ENCODE results near the gene CLIC5. TPM values are rescaled to one million over a fixed set of nuclear protein-coding genes. Genes with fewer than 3 reads are reported as not detected.
A peak's percentile ranks its signal among the peaks of the same experiment; 100 is the strongest.

The CLIC5 gene
- total RNA-seq, 1 experiment from 2014 or later: 0.05 TPM

GRCh38 chr6:46042355-46042999 lies 26.8 kb upstream of the CLIC5 start:
- peaks cover 2% of the 10 kb centered on the region; the same call in 1 of the 2 replicates for H3K4me1 ChIP-seq (ENCODE audit: control insufficient read depth, insufficient read depth, low read length)
- no peak overlapping the region for H3K4me3 ChIP-seq (ENCODE audit: low read depth in 2 of 2, low read length in 2 of 2)
- ATAC-seq (no peak), DNase-seq (ENCODE audit: low read depth, low spot score) (no peak)
- ChIA-PET POLR2A (no interaction called here), CTCF (no interaction called here)
- H3K36me3 ChIP-seq (ENCODE audit: control insufficient read depth, insufficient read depth, low read length): no peaks in the 10 kb centered on the region
- no peaks in the 10 kb centered on the region for H3K9me3 ChIP-seq (ENCODE audit: control insufficient read depth, insufficient read depth, low read depth, low read length)
- intact Hi-C loops (cut with micrococcal nuclease; ENCODE audit: unreplicated experiment) (no loop called here), in situ Hi-C loops (cut with HindIII; ENCODE audit: low pct_unique_long_range_greater_than_20kb, low sequenced_read_pairs) (no loop called here)
- no peaks in the 10 kb centered on the region for H3K27me3 ChIP-seq (ENCODE audit: control insufficient read depth, insufficient read depth, low read length)
- TF ChIP-seq POLR2AphosphoS5 (IDR thresholded peaks at IDR 0.05; ENCODE audit: low read depth, low read length): no peak
- TF ChIP-seq CTCF (IDR thresholded peaks at IDR 0.05): peak; percentile 54
- TF ChIP-seq REST (IDR thresholded peaks at IDR 0.05; ENCODE audit: insufficient read depth in 1 of 2, low read depth in 2 of 2, low read length in 1 of 2): no peak
- TF ChIP-seq TCF7L2 (IDR thresholded peaks at IDR 0.05; ENCODE audit: low read depth, low read length): no peak
- no peak for TF ChIP-seq SIN3A (IDR thresholded peaks at IDR 0.05; ENCODE audit: borderline replicate concordance, insufficient read depth, low read depth, low read length)
- H3K27ac ChIP-seq (ENCODE audit: low read length): no peak overlapping the region
- no TSS peak for BruUV-seq (replicated peaks)

- in situ Hi-C loops (cut with HindIII; ENCODE audit: low pct_unique_long_range_greater_than_20kb, low sequenced_read_pairs) (no loop called here), intact Hi-C loops (cut with micrococcal nuclease; ENCODE audit: unreplicated experiment) (no loop called here)
- H3K27ac ChIP-seq (ENCODE audit: low read length): no peak overlapping the region
- BruUV-seq (replicated peaks): no TSS peak
- no peaks in the 10 kb centered on the region for H3K9me3 ChIP-seq (ENCODE audit: control insufficient read depth, insufficient read depth, low read depth, low read length)
- TF ChIP-seq TCF7L2 (IDR thresholded peaks at IDR 0.05; ENCODE audit: low read depth, low read length) (no peak), REST (IDR thresholded peaks at IDR 0.05; ENCODE audit: insufficient read depth in 1 of 2, low read depth in 2 of 2, low read length in 1 of 2) (no peak), POLR2AphosphoS5 (IDR thresholded peaks at IDR 0.05; ENCODE audit: low read depth, low read length) (no peak), CTCF (IDR thresholded peaks at IDR 0.05) (no peak), SIN3A (IDR thresholded peaks at IDR 0.05; ENCODE audit: borderline replicate concordance, insufficient read depth, low read depth, low read length) (no peak)
- peaks cover 2% of the 10 kb centered on the region; the same call in 1 of the 2 replicates for H3K4me1 ChIP-seq (ENCODE audit: control insufficient read depth, insufficient read depth, low read length)
- no peaks in the 10 kb centered on the region for H3K36me3 ChIP-seq (ENCODE audit: control insufficient read depth, insufficient read depth, low read length)
- CTCF ChIA-PET: no interaction called here
- no peak overlapping the region for H3K4me3 ChIP-seq (ENCODE audit: low read depth in 2 of 2, low read length in 2 of 2)
- ATAC-seq (no peak), DNase-seq (ENCODE audit: low read depth, low spot score) (no peak)
- POLR2A ChIA-PET: no interaction called here
- H3K27me3 ChIP-seq (ENCODE audit: control insufficient read depth, insufficient read depth, low read length): no peaks in the 10 kb centered on the region
Observed at GRCh38 chr6:46040288-46040687, 24.6 kb upstream of the CLIC5 start.

All from Panc1 (cell line).